Loucy (cell line): ENCODE results near the gene PPAN.

Experiments
- EZH2phosphoT487 ChIP-seq: fragments of 200-600 bp; IDR thresholded peaks from 2 replicates; pipeline ENCODE4 v1.6.1; 2018; ENCODE audit warnings: antibody characterized with exemption, mild to moderate bottlenecking, moderate library complexity, borderline replicate concordance
- TF ChIP-seq, protein P1 (sequence below): fragments of 200-600 bp; sonication (generic); conservative IDR thresholded peaks from 2 replicates; pipeline ENCODE4 v1.5.1; 2014; ENCODE audit warnings: mild to moderate bottlenecking, antibody characterized with exemption, low read length

DNA sequence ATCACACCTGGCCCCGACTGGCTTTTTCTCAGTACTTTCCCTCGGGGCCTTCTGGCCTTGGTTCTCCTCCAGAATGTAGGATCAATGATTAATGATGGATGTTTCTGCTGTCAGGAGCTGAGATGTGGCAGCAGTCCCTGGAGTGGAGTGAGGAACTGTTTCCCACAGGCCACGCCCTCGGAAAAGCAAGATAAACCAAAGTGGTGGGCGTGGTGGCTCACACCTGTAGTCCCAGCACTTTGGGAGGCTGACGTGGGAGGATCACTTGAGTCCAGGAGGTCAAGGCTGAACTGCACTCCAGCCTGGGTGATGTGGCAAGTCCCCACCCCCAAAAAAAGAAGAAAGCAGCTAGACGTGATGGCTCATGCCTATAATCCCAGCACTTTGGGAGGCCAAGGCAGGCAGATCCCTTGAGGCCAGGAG is 27.1 kb upstream of the PPAN start:
- TF ChIP-seq, protein P1, sequence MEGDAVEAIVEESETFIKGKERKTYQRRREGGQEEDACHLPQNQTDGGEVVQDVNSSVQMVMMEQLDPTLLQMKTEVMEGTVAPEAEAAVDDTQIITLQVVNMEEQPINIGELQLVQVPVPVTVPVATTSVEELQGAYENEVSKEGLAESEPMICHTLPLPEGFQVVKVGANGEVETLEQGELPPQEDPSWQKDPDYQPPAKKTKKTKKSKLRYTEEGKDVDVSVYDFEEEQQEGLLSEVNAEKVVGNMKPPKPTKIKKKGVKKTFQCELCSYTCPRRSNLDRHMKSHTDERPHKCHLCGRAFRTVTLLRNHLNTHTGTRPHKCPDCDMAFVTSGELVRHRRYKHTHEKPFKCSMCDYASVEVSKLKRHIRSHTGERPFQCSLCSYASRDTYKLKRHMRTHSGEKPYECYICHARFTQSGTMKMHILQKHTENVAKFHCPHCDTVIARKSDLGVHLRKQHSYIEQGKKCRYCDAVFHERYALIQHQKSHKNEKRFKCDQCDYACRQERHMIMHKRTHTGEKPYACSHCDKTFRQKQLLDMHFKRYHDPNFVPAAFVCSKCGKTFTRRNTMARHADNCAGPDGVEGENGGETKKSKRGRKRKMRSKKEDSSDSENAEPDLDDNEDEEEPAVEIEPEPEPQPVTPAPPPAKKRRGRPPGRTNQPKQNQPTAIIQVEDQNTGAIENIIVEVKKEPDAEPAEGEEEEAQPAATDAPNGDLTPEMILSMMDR, result no peak
- TF ChIP-seq EZH2phosphoT487, result no peak
